ENCODE data around the gene CD28. TPM values are rescaled to one million over a fixed set of nuclear protein-coding genes. Genes with fewer than 3 reads are reported as not detected.

Gene CD28
- total RNA-seq, 4 donors from 2014 or later, result 0.22 to 13.8 (median 0.60) TPM

DNA sequence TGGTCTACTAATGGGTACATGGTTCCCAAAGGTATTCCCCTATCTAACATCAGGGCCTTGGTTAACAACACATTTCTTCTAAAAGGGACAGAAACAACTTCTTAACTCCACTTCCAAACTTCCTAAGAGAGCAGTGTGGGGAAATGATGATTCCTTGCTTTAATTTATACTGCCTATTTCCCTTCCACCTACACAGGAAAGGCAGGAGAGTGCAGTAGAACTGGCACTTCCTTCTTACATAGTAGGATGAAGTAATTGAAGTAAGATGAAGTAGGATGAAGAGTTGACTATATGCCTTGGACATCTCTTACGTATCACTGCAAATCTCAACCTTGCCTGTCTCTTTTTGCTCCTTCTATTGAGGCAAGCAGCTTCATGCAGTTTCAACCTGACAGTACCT lies 54.7 kb downstream of the CD28 start:
- Histone ChIP-seq H3K36me3 (no peaks in the 10 kb centered on the region), H3K4me3 (no peak overlapping the region), H3K27me3 (no peaks in the 10 kb centered on the region), H3K9me3 (peaks cover 0 to 13% (median 2%) of the 10 kb centered on the region in 4 donors), H3K4me1 (no peaks in the 10 kb centered on the region), H3K27ac (no peak overlapping the region)
- TF ChIP-seq POLR2A (IDR thresholded peaks at IDR 0.05) (no peak), CTCF (IDR thresholded peaks at IDR 0.05) (no peak), EP300 (IDR thresholded peaks at IDR 0.05) (no peak)
- DNase-seq (ENCODE audit: low spot score in 2 of 2), result no peak
- WGBS, 2 donors, result 97 to 100% methylated on average over 1 of the region's 1 CpG

- Histone ChIP-seq H3K36me3 (no peaks in the 10 kb centered on the region), H3K27ac (no peak overlapping the region), H3K4me1 (no peaks in the 10 kb centered on the region), H3K4me3 (no peak overlapping the region), H3K9me3 (no peaks in the 10 kb centered on the region), H3K27me3 (no peaks in the 10 kb centered on the region)
- no peak for DNase-seq (ENCODE audit: low spot score in 2 of 2)
- TF ChIP-seq POLR2A (IDR thresholded peaks at IDR 0.05), result no peak
- no peak for TF ChIP-seq CTCF (IDR thresholded peaks at IDR 0.05)
- TF ChIP-seq EP300 (IDR thresholded peaks at IDR 0.05), result no peak
- 80 to 95% methylated on average over 1 of the region's 1 CpG for WGBS, 2 donors
Observed at GRCh38 chr2:203763241-203763937, 57.0 kb downstream of the CD28 start.

- Histone ChIP-seq H3K27me3 (no peaks in the 10 kb centered on the region), H3K36me3 (no peaks in the 10 kb centered on the region), H3K4me3 (no peak overlapping the region), H3K4me1 (no peaks in the 10 kb centered on the region), H3K27ac (no peak overlapping the region), H3K9me3 (no peaks in the 10 kb centered on the region)
- 84 to 89% methylated on average over 10 of the region's 10 CpGs for WGBS, 2 donors
- TF ChIP-seq EP300 (IDR thresholded peaks at IDR 0.05) (no peak), CTCF (IDR thresholded peaks at IDR 0.05) (no peak), POLR2A (IDR thresholded peaks at IDR 0.05) (no peak)
- DNase-seq (ENCODE audit: low spot score in 2 of 2), result no peak
Observed at GRCh38 chr2:203763938-203764664, 57.7 kb downstream of the CD28 start.

DNA sequence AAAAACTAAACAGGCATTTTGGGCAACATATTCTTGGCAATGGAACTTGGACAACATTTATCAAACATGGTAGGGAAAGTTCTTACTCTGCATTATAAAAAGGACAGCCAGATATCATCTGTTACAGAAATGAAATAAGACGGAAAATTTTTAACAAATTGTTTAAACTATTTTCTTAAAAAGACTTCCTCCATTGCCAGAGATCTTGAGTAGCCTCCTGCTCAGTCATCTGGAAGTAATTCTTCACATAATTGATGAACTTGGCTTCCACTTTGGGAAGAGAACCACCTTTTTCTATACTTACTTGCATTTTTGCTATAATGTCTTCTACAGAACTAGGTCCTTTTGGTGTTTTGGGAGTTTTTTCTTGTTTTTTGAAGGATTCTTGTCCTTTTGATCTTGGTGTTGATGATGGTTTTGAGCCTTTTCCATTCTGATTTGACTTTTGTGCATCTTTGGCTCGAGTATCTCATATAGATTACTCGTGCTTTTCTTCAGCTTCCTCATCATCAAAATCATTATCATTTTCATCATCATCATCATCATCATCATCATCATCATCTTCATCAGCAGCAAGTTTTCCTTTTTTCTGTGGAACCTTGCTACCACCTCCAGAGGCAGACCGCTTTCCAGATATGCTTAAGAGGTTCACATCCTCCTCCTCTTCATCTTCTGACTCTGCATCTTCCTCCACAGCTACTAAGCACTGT lies 66.2 kb downstream of the CD28 start:
- Histone ChIP-seq H3K9me3 (no peaks in the 10 kb centered on the region), H3K27me3 (no peaks in the 10 kb centered on the region), H3K4me1 (no peaks in the 10 kb centered on the region), H3K4me3 (no peak overlapping the region), H3K36me3 (no peaks in the 10 kb centered on the region), H3K27ac (no peak overlapping the region)
- WGBS, 2 donors, result 71 to 80% methylated on average over 4 of the region's 4 CpGs
- DNase-seq (ENCODE audit: low spot score in 2 of 2), result no peak
- TF ChIP-seq CTCF (IDR thresholded peaks at IDR 0.05) (no peak), EP300 (IDR thresholded peaks at IDR 0.05) (no peak), POLR2A (IDR thresholded peaks at IDR 0.05) (no peak)

DNA sequence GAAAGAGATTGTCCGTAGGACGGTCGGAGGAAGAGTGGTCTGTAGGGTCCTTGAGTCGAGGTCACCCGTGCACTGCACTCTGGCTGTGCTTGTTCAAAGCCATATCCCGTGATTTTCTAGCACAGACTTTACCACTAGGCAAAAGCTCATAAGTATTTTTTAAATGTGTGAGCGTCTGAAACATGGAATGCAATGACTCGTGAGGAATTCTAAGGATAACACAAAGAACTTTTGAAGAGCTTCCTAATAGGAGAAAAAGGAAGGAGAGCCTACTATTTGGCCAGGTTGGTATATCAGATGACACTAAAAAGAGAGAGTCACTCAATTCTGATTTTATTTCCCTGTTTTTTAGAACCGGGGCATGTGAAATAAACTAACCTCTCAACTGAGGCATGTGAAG lies 68.3 kb downstream of the CD28 start:
- Histone ChIP-seq H3K36me3 (no peaks in the 10 kb centered on the region), H3K4me3 (no peak overlapping the region), H3K9me3 (no peaks in the 10 kb centered on the region), H3K27me3 (no peaks in the 10 kb centered on the region), H3K27ac (no peak overlapping the region), H3K4me1 (no peaks in the 10 kb centered on the region)
- DNase-seq (ENCODE audit: low spot score in 2 of 2), result no peak
- 74 to 75% methylated on average over 9 of the region's 9 CpGs for WGBS, 2 donors
- TF ChIP-seq POLR2A (IDR thresholded peaks at IDR 0.05) (no peak), CTCF (IDR thresholded peaks at IDR 0.05) (no peak), EP300 (IDR thresholded peaks at IDR 0.05) (no peak)
